Measurements from ENCODE around the gene CDH11.

CDH11 gene

DNA sequence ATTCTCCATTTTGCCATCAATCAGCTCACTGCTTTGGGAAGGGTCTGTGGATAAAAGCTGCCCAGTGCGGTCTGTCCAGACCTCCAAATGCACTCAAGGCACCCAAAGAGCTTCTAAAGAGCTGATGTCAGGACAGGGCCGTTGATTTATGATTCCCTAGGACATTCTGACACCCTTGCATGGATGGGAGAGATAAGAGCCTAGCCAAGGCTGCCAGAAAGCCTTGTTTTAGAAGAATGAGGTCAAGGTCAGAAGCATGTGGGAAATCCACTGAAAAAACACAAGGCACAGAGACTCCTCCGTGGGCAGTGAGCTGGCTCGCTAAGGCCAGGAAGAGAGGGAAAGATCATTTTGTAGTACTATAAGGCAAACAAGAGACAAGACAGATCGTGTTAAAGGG lies 214.0 kb downstream of the CDH11 start:
- TF ChIP-seq SIN3A (IDR thresholded peaks at IDR 0.05; ENCODE audit: borderline replicate concordance, insufficient read depth, low read length) (no peak), POLR2AphosphoS5 (IDR thresholded peaks at IDR 0.05; ENCODE audit: low read depth, low read length) (no peak), FOXP2 (optimal IDR thresholded peaks at IDR 0.05; ENCODE audit: borderline replicate concordance, extremely low read depth, extremely low read length, insufficient read depth) (no peak), TAF1 (IDR thresholded peaks at IDR 0.05; ENCODE audit: borderline replicate concordance, insufficient read depth, low read length) (no peak)
- TF ChIP-seq, protein P1, sequence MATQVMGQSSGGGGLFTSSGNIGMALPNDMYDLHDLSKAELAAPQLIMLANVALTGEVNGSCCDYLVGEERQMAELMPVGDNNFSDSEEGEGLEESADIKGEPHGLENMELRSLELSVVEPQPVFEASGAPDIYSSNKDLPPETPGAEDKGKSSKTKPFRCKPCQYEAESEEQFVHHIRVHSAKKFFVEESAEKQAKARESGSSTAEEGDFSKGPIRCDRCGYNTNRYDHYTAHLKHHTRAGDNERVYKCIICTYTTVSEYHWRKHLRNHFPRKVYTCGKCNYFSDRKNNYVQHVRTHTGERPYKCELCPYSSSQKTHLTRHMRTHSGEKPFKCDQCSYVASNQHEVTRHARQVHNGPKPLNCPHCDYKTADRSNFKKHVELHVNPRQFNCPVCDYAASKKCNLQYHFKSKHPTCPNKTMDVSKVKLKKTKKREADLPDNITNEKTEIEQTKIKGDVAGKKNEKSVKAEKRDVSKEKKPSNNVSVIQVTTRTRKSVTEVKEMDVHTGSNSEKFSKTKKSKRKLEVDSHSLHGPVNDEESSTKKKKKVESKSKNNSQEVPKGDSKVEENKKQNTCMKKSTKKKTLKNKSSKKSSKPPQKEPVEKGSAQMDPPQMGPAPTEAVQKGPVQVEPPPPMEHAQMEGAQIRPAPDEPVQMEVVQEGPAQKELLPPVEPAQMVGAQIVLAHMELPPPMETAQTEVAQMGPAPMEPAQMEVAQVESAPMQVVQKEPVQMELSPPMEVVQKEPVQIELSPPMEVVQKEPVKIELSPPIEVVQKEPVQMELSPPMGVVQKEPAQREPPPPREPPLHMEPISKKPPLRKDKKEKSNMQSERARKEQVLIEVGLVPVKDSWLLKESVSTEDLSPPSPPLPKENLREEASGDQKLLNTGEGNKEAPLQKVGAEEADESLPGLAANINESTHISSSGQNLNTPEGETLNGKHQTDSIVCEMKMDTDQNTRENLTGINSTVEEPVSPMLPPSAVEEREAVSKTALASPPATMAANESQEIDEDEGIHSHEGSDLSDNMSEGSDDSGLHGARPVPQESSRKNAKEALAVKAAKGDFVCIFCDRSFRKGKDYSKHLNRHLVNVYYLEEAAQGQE (IDR thresholded peaks at IDR 0.05; ENCODE audit: insufficient read depth in 1 of 2, low read depth in 2 of 2, low read length in 2 of 2), result no peak

DNA sequence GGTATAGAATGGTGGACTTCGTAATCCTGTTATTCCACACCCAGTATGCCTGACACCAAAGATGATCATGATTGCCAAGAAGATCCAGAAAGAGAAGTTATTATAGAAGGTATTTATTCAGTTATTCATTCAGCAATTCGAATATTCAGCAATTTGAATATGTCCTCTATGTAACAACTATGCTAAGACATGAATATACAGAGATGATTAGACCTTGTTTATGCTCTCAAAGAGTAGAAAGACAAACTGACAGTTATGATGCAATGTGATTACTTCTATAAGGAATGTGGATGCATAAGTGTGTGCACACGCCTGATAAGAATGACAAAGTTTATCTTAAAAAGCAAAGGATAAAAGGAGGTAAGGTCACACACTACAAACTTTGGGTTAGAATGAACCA lies 218.1 kb downstream of the CDH11 start:
- no peak for TF ChIP-seq TAF1 (IDR thresholded peaks at IDR 0.05; ENCODE audit: borderline replicate concordance, insufficient read depth, low read length)
- no peak for TF ChIP-seq POLR2AphosphoS5 (IDR thresholded peaks at IDR 0.05; ENCODE audit: low read depth, low read length)
- TF ChIP-seq, protein P1 (IDR thresholded peaks at IDR 0.05; ENCODE audit: insufficient read depth in 1 of 2, low read depth in 2 of 2, low read length in 2 of 2), result no peak
- no peak for TF ChIP-seq FOXP2 (optimal IDR thresholded peaks at IDR 0.05; ENCODE audit: borderline replicate concordance, extremely low read depth, extremely low read length, insufficient read depth)
- no peak for TF ChIP-seq SIN3A (IDR thresholded peaks at IDR 0.05; ENCODE audit: borderline replicate concordance, insufficient read depth, low read length)

DNA sequence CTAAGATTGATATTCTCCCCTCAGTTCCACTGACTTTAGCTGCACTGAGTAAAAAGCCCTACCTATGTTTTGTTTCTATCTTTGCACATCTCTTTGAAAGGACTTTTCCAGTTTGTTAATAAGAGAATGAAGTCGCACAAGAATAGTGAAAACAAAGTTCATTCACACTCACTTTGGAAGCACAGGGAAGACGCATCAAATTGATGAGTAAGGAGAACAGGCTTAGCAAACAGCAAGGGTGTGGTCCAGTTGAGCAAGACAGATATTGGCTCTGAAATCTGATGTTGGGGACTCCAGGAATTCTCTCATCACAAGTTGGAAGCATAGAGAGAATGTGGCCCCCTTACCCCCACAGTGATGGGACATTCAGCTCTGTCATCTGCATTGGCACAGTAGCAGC lies 221.3 kb downstream of the CDH11 start:
- no peak for TF ChIP-seq TAF1 (IDR thresholded peaks at IDR 0.05; ENCODE audit: borderline replicate concordance, insufficient read depth, low read length)
- TF ChIP-seq POLR2AphosphoS5 (IDR thresholded peaks at IDR 0.05; ENCODE audit: low read depth, low read length), result no peak
- no peak for TF ChIP-seq FOXP2 (optimal IDR thresholded peaks at IDR 0.05; ENCODE audit: borderline replicate concordance, extremely low read depth, extremely low read length, insufficient read depth)
- no peak for TF ChIP-seq SIN3A (IDR thresholded peaks at IDR 0.05; ENCODE audit: borderline replicate concordance, insufficient read depth, low read length)
- TF ChIP-seq, protein P1 (IDR thresholded peaks at IDR 0.05; ENCODE audit: insufficient read depth in 1 of 2, low read depth in 2 of 2, low read length in 2 of 2), result no peak

DNA sequence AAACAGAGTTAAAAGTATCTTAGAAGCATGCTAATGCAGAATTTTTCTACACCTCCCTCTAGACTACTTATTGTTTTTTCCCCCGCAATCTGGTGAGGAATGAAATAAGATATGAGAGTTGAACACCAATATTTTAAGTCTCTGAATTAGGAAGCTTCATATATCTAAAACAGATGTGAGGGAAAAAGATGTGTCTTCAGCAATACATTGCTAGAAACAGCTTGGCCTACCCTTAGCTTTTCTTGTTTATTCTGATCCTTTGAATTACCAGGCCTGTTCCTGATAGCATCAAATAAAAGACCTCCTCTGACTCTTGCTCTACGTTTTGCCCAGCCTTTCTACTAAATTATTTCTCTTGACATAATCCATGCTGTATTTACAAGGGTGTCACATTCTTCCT lies 221.8 kb downstream of the CDH11 start:
- no peak for TF ChIP-seq FOXP2 (optimal IDR thresholded peaks at IDR 0.05; ENCODE audit: borderline replicate concordance, extremely low read depth, extremely low read length, insufficient read depth)
- TF ChIP-seq, protein P1 (IDR thresholded peaks at IDR 0.05; ENCODE audit: insufficient read depth in 1 of 2, low read depth in 2 of 2, low read length in 2 of 2), result no peak
- no peak for TF ChIP-seq POLR2AphosphoS5 (IDR thresholded peaks at IDR 0.05; ENCODE audit: low read depth, low read length)
- no peak for TF ChIP-seq TAF1 (IDR thresholded peaks at IDR 0.05; ENCODE audit: borderline replicate concordance, insufficient read depth, low read length)
- TF ChIP-seq SIN3A (IDR thresholded peaks at IDR 0.05; ENCODE audit: borderline replicate concordance, insufficient read depth, low read length), result no peak

DNA sequence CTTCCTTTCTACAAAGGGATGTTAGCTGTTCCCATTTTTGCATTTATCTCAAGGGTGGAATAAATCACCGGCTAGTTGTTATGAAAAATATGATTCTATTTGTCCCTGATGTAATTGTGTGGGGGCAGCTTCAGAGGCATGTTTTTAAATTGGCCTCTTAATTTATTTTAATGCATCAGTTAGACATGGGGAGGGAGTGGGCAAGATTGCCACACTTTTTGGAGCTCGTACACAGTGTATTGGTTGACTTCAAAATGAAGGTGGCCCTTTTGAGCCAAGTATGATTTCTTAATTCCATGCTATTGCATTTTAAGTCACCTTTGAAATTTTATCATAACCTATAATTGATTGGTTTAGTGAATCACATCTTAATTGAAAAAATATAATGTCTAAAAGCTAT lies 223.7 kb downstream of the CDH11 start:
- TF ChIP-seq SIN3A (IDR thresholded peaks at IDR 0.05; ENCODE audit: borderline replicate concordance, insufficient read depth, low read length) (no peak), TAF1 (IDR thresholded peaks at IDR 0.05; ENCODE audit: borderline replicate concordance, insufficient read depth, low read length) (no peak), FOXP2 (optimal IDR thresholded peaks at IDR 0.05; ENCODE audit: borderline replicate concordance, extremely low read depth, extremely low read length, insufficient read depth) (no peak), POLR2AphosphoS5 (IDR thresholded peaks at IDR 0.05; ENCODE audit: low read depth, low read length) (no peak)
- TF ChIP-seq, protein P1 (IDR thresholded peaks at IDR 0.05; ENCODE audit: insufficient read depth in 1 of 2, low read depth in 2 of 2, low read length in 2 of 2), result no peak

Measured in PFSK-1 (cell line).